Transverse colon (tissue), 4 donors: ENCODE measurements around the gene DPF3. TPM values are rescaled to one million over a fixed set of nuclear protein-coding genes. Genes with fewer than 3 reads are reported as not detected.

Source experiments
- DNase-seq: peaks from one replicate; pipeline ENCODE4 v3.0.0-alpha.2; 2019
- H3K27ac ChIP-seq, 4 donors: fragments of 200-600 bp; sonication (generic); 2 replicates each; pipeline ENCODE4 v1.5.1; 2016 to 2018; ENCODE audit warnings: inconsistent platforms in 4 of 4
- H3K27me3 ChIP-seq: fragments of 200-600 bp; sonication (generic); 2 replicates; pipeline ENCODE4 v1.5.1; 2017; ENCODE audit warnings: inconsistent platforms
- H3K36me3 ChIP-seq, 4 donors: fragments of 200-600 bp; sonication (generic); 2 replicates each; pipeline ENCODE4 v1.5.1; 2017 to 2019; ENCODE audit warnings: inconsistent platforms in 4 of 4
- H3K4me1 ChIP-seq, 4 donors: fragments of 200-600 bp; sonication (generic); 2 replicates each; pipeline ENCODE4 v1.5.1; 2017 to 2020; ENCODE audit warnings: inconsistent platforms in 4 of 4
- H3K4me3 ChIP-seq, 4 donors: fragments of 200-600 bp; sonication (generic); 1 replicate in 1 of 4; 2 replicates in 3 of 4; pipeline versions ENCODE4 v1.5.1 to v1.6.1; 2017 to 2019; ENCODE audit warnings: inconsistent platforms in 4 of 4
- H3K9me3 ChIP-seq, 2 donors: fragments of 200-600 bp; sonication (generic); 2 replicates each; pipeline ENCODE4 v1.5.1; 2017 to 2019; ENCODE audit warnings: inconsistent platforms in 2 of 2
- EP300 ChIP-seq: sonication (generic); formaldehyde crosslinking; IDR thresholded peaks from one replicate; pipeline ENCODE4 v1.6.1; 2017; ENCODE audit warnings: antibody characterized with exemption, low read depth
- POLR2A ChIP-seq: fragments of 450-650 bp; IDR thresholded peaks from one replicate; pipeline ENCODE4 v1.6.1; 2016; ENCODE audit warnings: antibody characterized with exemption, mild to moderate bottlenecking, moderate library complexity
- POLR2AphosphoS5 ChIP-seq, 3 donors: sonication (generic); formaldehyde crosslinking; IDR thresholded peaks; one replicate each; pipeline ENCODE4 v1.6.1; 2016; ENCODE audit warnings: antibody characterized with exemption in 3 of 3
- WGBS, 2 donors: methylation state at CpG; one replicate each; pipeline ENCODE4 v1.1.5; 2018; ENCODE audit warnings: low coverage in 1 of 2; 5-methylcytosine and 5-hydroxymethylcytosine counted together
- in situ Hi-C, 4 donors: fragments of 200-750 bp; cut with MboI; loops; one replicate each; pipeline versions ENCODE4 v1.15.0 to v1.15.1; 2017; ENCODE audit warnings: low sequenced_read_pairs in 3 of 4, low pct_ligation_motif_present in 1 of 4, low pct_unique_long_range_greater_than_20kb in 1 of 4
- intact Hi-C: fragments of 100-400 bp; cut with DNase I; formaldehyde crosslinking; loops from one replicate; pipeline ENCODE4 v1.15.1; 2023; ENCODE audit warnings: low total_unique reads
- total RNA-seq, 4 donors: library from RNA; depleted of rRNA; stranded (reverse); fragments of >200 nt; gene quantifications; one replicate each; pipeline ENCODE4 v1.1.0, GENCODE V29; 2016
- TF ChIP-seq, protein P1 (sequence below), 5 experiments: fragments of 200-600 bp in 3 of 5; fragments of 450-650 bp in 2 of 5; sonication (generic) in 3 of 5; IDR thresholded peaks; 1 replicate in 2 of 5; 2 replicates in 3 of 5; pipeline ENCODE4 v1.5.1; 2016 to 2017; ENCODE audit warnings: antibody characterized with exemption in 5 of 5, inconsistent platforms in 3 of 5, mild to moderate bottlenecking in 2 of 5, moderate library complexity in 1 of 5

The DPF3 gene
- total RNA-seq, 4 donors from 2014 or later, result 7.1 to 23.5 (median 10.9) TPM

DNA sequence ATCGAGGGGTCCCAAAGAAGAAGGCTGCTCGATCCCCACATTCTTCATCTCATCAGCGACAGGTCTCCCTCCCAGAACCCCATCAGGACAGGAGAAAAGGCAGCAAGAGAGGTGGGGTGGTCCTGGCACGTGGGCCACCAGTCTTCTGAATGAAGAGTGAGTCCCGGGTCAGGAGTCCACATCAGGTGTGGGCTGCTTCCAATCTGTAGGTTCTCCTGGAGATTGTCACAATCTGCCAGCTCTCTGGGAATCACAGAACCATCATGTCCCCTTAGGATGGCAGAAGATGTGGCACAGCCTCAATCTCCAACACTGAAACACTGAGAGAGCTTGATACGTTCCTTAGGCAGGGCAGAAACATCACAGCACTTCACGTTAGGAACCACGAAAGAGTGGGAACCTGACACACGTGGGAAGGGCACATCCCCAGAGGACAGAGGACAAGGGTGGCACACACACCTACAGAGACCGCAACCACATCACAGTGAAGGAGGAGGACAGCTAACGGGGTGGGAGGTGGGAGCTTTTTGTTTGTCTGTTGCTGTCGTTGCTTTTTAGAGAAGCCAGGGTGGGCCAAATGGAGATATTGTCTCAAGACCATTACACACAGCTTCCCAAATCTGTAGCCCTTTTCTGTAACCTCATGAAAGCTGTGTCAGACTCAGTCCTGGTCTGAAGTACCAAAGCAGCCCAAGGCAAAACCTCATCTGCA, 284.5 kb downstream of the DPF3 start:
- DNase-seq, result no peak
- no peak for TF ChIP-seq EP300
- TF ChIP-seq, protein P1, sequence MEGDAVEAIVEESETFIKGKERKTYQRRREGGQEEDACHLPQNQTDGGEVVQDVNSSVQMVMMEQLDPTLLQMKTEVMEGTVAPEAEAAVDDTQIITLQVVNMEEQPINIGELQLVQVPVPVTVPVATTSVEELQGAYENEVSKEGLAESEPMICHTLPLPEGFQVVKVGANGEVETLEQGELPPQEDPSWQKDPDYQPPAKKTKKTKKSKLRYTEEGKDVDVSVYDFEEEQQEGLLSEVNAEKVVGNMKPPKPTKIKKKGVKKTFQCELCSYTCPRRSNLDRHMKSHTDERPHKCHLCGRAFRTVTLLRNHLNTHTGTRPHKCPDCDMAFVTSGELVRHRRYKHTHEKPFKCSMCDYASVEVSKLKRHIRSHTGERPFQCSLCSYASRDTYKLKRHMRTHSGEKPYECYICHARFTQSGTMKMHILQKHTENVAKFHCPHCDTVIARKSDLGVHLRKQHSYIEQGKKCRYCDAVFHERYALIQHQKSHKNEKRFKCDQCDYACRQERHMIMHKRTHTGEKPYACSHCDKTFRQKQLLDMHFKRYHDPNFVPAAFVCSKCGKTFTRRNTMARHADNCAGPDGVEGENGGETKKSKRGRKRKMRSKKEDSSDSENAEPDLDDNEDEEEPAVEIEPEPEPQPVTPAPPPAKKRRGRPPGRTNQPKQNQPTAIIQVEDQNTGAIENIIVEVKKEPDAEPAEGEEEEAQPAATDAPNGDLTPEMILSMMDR (IDR thresholded peaks at IDR 0.05), result no peak
- TF ChIP-seq POLR2A, result no peak
- no peak for TF ChIP-seq POLR2AphosphoS5 (IDR thresholded peaks at IDR 0.05)
- 89 to 90% methylated on average over 3 to 12 of the region's 12 CpGs for WGBS, 2 donors
- Histone ChIP-seq H3K9me3 (no peaks in the 10 kb centered on the region), H3K27me3 (no peaks in the 10 kb centered on the region), H3K27ac (no peak overlapping the region), H3K4me1 (no peaks in the 10 kb centered on the region), H3K36me3 (no peaks in the 10 kb centered on the region), H3K4me3 (no peak overlapping the region)
- intact Hi-C loops, result loop anchor here (2.0 kb wide), 1 partner anchor 37 kb away; no protein-coding TSS in a partner anchor
- in situ Hi-C loops, result no loop called here

DNA sequence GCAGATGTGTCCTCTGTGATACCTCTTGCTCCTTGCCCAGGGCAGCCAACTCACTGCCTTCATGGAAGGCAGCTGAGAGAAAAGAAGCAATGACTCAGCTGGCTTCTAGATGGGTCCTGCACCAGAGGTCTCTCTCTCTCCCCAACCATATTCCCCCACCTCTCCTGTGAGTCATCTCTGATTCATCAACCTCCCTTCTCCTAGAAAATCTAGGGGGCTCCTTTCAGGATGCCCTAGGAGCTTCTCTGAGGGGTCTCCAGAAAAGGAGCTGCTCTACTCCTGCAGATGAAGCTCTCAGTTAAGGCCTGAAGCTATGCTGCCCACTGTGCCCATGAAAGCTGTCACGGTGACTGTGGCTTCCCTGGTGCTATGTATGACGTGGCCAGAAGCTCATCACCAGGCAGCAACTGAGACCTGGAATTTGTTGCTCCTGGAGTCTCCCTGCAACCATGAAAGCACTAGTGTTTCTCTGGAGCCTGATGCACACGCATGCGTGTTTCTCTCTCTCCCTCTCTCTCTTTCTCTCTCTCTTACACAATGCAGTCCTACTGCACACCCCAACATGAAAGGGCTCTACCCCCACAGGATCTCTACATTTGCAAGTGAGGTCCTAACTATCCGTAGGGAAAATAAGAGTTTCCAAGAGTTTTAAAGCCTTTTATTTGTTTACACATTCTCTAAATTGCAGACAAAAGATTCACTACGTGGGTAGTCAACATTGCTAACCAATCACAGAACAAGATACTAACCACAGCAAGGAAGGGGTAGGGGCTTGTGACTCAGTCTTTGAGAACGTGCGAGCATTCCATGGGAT, 285.3 kb downstream of the DPF3 start:
- Histone ChIP-seq H3K9me3 (no peaks in the 10 kb centered on the region), H3K27me3 (no peaks in the 10 kb centered on the region), H3K36me3 (no peaks in the 10 kb centered on the region), H3K27ac (no peak overlapping the region), H3K4me3 (no peak overlapping the region), H3K4me1 (no peaks in the 10 kb centered on the region)
- WGBS, 2 donors, result 66 to 69% methylated on average over 5 to 8 of the region's 8 CpGs
- TF ChIP-seq EP300 (no peak), POLR2A (no peak), POLR2AphosphoS5 (IDR thresholded peaks at IDR 0.05) (no peak)
- TF ChIP-seq, protein P1 (IDR thresholded peaks at IDR 0.05), result no peak
- in situ Hi-C loops, result no loop called here
- intact Hi-C loops, result loop anchor here (2.0 kb wide), 1 partner anchor 38 kb away; no protein-coding TSS in a partner anchor
- no peak for DNase-seq

DNA sequence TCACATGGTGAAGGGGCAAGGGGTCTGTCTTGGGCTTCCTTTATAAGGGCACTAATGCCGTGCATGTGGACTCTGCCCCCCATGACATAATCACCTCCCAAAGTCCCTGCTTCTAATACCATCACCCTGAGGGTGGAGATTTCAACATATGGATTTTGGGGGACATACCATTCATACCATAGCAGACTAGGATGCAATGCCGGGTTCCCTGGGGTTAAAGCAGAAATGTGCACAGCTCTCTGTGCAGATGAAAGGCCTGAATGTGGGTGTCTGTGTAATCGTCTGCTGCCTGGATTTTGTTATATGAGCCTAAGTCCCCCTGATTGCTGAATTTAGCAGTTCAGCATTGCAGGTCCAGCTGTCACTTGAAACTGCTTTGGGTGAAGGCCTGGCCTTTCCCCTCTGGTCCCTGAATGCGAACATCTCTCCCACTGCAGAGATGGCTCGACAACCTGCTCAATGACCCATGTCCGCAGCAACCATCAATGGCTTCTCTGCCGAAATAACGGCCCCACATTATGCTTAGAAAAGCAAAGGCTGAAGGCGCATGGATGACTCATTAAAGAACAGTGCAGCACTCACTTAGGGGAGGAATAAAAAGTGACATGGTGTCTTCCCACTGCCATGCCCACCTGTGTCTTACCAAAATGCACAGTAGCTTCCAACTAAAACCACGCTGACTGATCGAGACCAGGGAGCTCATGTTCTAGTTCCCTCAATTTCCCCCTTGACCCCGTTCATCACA, 286.3 kb downstream of the DPF3 start:
- 83 to 86% methylated on average over 1 to 12 of the region's 12 CpGs for WGBS, 2 donors

More for the DNA sequence above, 286.3 kb downstream of the DPF3 start:
- no peak overlapping the region for H3K4me3 ChIP-seq
- no peaks in the 10 kb centered on the region for H3K4me1 ChIP-seq
- H3K9me3 ChIP-seq, result no peaks in the 10 kb centered on the region
- H3K27me3 ChIP-seq, result no peaks in the 10 kb centered on the region
- no peak for TF ChIP-seq EP300
- TF ChIP-seq POLR2A, result no peak
- TF ChIP-seq POLR2AphosphoS5 (IDR thresholded peaks at IDR 0.05), result no peak
- TF ChIP-seq, protein P1 (IDR thresholded peaks at IDR 0.05), result no peak
- no peaks in the 10 kb centered on the region for H3K36me3 ChIP-seq
- no peak for DNase-seq
- in situ Hi-C loops, result no loop called here
- intact Hi-C loops, result loop anchor here (2.0 kb wide), 1 partner anchor 39 kb away; no protein-coding TSS in a partner anchor
- H3K27ac ChIP-seq, result no peak overlapping the region
